ENCODE measurements around the gene HIF1AN. TPM values are rescaled to one million over a fixed set of nuclear protein-coding genes. Genes with fewer than 3 reads are reported as not detected.

Gene HIF1AN
- total RNA-seq, 1 donor from 2014 or later = 63.4 TPM

DNA sequence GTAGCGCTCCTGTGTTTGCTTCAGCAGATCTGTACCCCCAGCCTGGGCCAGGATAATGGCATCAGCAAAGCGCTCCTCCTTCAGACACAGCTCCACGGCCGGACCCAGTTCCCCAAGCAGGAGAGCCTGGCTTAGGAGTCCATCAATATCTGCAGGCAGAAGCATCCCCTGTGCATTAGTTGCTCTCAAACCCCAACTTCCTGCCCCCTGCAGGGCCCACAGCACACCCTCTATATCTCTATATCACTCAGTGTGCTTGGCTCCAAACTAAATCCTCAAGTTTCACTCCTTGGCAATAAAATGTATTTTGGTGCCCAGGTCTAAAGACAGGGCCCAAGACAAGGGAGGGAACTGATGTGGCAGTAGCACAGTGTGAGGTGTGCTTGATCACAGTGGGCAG, 37.7 kb upstream of the HIF1AN start:
- Mint-ChIP-seq H3K27me3 (ENCODE audit: low read depth) (no peaks in the 10 kb centered on the region), H3K9me3 (no peaks in the 10 kb centered on the region), H3K4me1 (peaks cover 9% of the 10 kb centered on the region), H3K4me3 (no peak overlapping the region), H3K36me3 (peaks cover 47% of the 10 kb centered on the region), H3K27ac (no peak overlapping the region)
- TF ChIP-seq, protein P1, sequence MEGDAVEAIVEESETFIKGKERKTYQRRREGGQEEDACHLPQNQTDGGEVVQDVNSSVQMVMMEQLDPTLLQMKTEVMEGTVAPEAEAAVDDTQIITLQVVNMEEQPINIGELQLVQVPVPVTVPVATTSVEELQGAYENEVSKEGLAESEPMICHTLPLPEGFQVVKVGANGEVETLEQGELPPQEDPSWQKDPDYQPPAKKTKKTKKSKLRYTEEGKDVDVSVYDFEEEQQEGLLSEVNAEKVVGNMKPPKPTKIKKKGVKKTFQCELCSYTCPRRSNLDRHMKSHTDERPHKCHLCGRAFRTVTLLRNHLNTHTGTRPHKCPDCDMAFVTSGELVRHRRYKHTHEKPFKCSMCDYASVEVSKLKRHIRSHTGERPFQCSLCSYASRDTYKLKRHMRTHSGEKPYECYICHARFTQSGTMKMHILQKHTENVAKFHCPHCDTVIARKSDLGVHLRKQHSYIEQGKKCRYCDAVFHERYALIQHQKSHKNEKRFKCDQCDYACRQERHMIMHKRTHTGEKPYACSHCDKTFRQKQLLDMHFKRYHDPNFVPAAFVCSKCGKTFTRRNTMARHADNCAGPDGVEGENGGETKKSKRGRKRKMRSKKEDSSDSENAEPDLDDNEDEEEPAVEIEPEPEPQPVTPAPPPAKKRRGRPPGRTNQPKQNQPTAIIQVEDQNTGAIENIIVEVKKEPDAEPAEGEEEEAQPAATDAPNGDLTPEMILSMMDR (IDR thresholded peaks at IDR 0.05; ENCODE audit: unreplicated experiment) = no peak
- DNase-seq (ENCODE audit: low spot score in 2 of 2, unreplicated experiment in 2 of 2) = no peak

DNA sequence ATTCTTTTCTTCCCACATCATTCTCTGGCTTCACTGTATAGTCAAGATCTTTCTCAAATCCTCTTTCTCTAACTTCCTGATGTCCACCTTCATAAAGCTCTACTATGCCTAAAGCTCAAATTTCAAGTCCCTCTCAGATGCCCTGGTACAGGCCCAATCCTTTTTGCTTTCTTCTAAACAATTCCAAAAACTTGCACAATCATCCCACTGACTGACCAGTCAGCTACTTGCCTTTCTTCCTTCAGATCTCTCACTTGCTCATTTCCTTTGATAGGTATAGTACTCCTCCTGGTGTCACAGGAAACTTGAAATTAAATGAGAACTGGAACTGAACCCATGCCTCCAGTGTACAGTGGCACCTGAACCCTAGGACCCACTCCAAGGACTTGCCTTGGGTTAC, 34.3 kb upstream of the HIF1AN start:
- no peak for DNase-seq (ENCODE audit: low spot score in 2 of 2, unreplicated experiment in 2 of 2)
- H3K9me3 Mint-ChIP-seq = no peaks in the 10 kb centered on the region
- TF ChIP-seq, protein P1 (IDR thresholded peaks at IDR 0.05; ENCODE audit: unreplicated experiment) = no peak
- H3K4me1 Mint-ChIP-seq = peaks cover 21% of the 10 kb centered on the region
- no peak overlapping the region for H3K4me3 Mint-ChIP-seq
- H3K36me3 Mint-ChIP-seq = peaks cover 40% of the 10 kb centered on the region
- peaks cover 4% of the 10 kb centered on the region for H3K27me3 Mint-ChIP-seq (ENCODE audit: low read depth)
- H3K27ac Mint-ChIP-seq = no peak overlapping the region

GRCh38 chr10:100502926-100503494, 32.7 kb upstream of the HIF1AN start:
- H3K36me3 Mint-ChIP-seq = peaks cover 34% of the 10 kb centered on the region
- no peaks in the 10 kb centered on the region for H3K9me3 Mint-ChIP-seq
- no peak overlapping the region for H3K27ac Mint-ChIP-seq
- H3K4me3 Mint-ChIP-seq = no peak overlapping the region
- TF ChIP-seq, protein P1 (IDR thresholded peaks at IDR 0.05; ENCODE audit: unreplicated experiment) = no peak
- H3K4me1 Mint-ChIP-seq = peaks cover 21% of the 10 kb centered on the region
- H3K27me3 Mint-ChIP-seq (ENCODE audit: low read depth) = peaks cover 4% of the 10 kb centered on the region
- no peak for DNase-seq (ENCODE audit: low spot score in 2 of 2, unreplicated experiment in 2 of 2)

DNA sequence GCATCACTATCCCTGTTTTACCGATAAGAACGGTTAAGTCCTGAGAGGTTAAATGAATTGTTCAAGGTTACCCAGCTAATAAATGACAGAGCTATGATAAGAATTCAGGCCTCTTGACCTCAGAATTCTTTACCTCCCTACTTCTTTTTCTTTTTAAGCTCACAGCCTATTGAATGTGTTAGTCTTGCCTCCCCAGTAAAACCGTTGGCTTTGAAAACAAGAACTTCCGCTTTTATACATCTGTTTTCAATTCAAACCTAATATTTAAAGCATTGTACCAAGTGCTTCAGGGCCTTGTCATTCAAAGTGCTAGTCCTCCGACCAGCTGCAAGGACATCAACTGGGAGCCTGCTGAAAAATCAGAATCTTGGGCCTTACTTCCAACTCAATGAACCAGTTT, 31.6 kb upstream of the HIF1AN start:
- peak overlapping the region; percentile 67 for H3K27ac Mint-ChIP-seq
- peaks cover 22% of the 10 kb centered on the region for H3K4me1 Mint-ChIP-seq
- no peak for DNase-seq (ENCODE audit: low spot score in 2 of 2, unreplicated experiment in 2 of 2)
- H3K36me3 Mint-ChIP-seq = peaks cover 33% of the 10 kb centered on the region
- peaks cover 4% of the 10 kb centered on the region for H3K27me3 Mint-ChIP-seq (ENCODE audit: low read depth)
- H3K4me3 Mint-ChIP-seq = no peak overlapping the region
- TF ChIP-seq, protein P1 (IDR thresholded peaks at IDR 0.05; ENCODE audit: unreplicated experiment) = no peak
- H3K9me3 Mint-ChIP-seq = no peaks in the 10 kb centered on the region

GRCh38 chr10:100505164-100505563, 30.6 kb upstream of the HIF1AN start:
- peaks cover 25% of the 10 kb centered on the region for H3K36me3 Mint-ChIP-seq
- DNase-seq (ENCODE audit: low spot score in 2 of 2, unreplicated experiment in 2 of 2) = no peak
- TF ChIP-seq, protein P1 (IDR thresholded peaks at IDR 0.05; ENCODE audit: unreplicated experiment) = no peak
- H3K9me3 Mint-ChIP-seq = no peaks in the 10 kb centered on the region
- peaks cover 22% of the 10 kb centered on the region for H3K4me1 Mint-ChIP-seq
- H3K27me3 Mint-ChIP-seq (ENCODE audit: low read depth) = peaks cover 4% of the 10 kb centered on the region
- no peak overlapping the region for H3K4me3 Mint-ChIP-seq
- no peak overlapping the region for H3K27ac Mint-ChIP-seq
